ENCODE results near the gene RASSF9. TPM values are rescaled to one million over a fixed set of nuclear protein-coding genes. Genes with fewer than 3 reads are reported as not detected.

The RASSF9 gene
- polyA plus RNA-seq, 4 donors = 14.6 to 19.0 (median 17.0) TPM

GRCh38 chr12:85759091-85759490 is 77.1 kb downstream of the RASSF9 start:
- DNase-seq (ENCODE audit: low read depth in 4 of 4, low spot score in 3 of 4) = no peak

DNA sequence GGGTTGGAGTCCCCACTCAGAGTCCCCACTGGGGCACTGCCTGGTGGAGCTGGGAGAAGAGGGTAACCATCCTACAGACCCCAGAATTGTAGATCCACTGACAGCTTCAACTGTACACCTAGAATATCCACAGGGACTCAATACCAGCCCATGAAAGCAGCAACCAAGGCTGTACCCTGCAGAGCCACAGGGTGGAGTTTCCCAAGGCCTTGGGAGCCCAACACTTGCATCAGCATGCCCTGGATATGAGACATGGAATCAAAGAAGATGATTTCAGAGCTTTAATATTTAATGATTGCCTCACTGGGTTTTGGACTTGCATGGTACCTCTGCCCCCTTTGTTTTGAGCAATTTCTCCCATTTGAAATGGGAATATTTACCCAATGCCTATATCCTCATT is 80.4 kb downstream of the RASSF9 start:
- DNase-seq (ENCODE audit: low read depth in 4 of 4, low spot score in 3 of 4) = no peak

Other genes with a start within 250 kb of the RASSF9 start
- gene NTS, start 37.9 kb upstream of the RASSF9 start, polyA plus RNA-seq (ENCODE audit: insufficient read length in 4 of 4) = 10 to 100 TPM in 1 of 4 donors, 1 to 10 TPM in 3; 4.0 to 11.4 (median 7.2) TPM